HG02678 (cell line): ENCODE measurements around the gene TUBD1.
"Not testable (repeated sequence)": the region's sequence is repeated elsewhere in the genome, so short reads cannot be mapped to it uniquely, and the experiment has no call there.

Experiments
- ATAC-seq: cut with Tn5 transposase; IDR thresholded peaks from one replicate; pipeline ENCODE4 v1.9.1; 2021; ENCODE audit warnings: mild to moderate bottlenecking, moderate library complexity; ENCODE audit not compliant: unreplicated experiment

TUBD1 gene

DNA sequence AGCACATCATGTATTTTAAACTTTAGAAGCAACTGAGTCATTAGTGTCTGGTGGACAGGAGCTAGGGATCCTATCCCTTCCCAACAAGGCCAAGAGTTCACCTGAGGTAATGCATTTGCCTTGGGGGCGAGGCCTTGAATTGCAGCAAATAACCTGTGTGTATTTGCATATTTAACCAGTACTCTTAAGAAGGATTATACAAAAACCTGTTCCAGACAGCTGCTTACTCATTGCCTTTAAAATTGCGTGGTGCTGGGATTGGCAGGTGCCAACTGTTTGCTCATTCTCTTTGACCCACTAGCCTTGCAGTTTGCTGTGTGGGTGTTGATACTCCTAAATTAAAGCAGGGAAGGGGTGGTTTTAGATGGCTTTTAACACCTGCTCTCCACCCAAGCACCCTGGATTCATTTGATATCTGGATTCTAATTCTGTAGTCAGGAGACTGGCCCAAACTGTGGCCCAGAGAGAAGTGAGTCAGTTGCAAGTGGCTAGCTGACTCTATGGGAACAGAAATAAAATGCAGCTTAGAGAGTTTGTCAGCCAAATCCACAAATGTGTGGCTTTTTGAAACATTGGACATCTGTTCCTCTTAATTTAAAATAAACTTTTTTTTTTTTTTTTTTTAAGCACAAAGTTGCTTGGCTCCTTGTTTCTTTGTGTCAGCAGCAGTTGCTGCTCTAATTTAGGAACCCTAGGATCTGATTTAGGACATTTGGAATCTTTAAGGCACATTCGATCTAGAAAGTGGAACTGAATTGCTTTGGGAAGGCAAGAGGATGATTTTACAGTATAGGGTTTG lies 46.9 kb downstream of the TUBD1 start:
- ATAC-seq: peak; percentile 17

DNA sequence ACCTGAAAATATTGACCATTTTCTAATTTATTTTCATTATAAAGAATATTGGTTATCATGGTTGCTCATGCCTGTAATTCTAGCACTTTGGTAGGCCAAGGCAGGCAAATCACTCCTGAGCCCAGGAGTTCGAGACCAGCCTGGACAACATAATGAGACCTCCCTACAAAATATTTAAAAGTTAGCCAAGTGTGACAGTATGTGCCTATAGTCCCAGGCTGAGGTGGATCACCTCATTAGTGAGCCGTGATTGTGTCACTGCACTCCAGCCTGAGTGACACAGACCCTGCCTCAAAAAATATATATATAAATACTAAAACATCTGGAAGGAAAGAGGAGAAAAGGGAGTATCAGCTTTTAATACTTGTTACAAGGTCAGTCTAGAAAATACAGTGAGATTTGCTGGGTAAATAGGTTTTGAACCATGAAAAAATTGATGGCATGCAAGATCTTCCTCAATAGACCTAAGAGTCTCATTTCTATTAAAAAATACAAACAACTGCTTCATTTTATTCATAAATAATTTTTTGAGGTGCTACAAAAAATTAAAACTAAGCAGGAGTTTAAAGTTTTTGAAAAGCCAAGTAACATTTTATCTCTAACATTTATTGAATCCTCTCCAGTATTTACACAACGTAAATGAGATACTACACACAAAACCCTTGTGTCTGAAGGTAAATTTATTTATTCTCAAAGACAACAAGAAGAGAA lies 47.7 kb downstream of the TUBD1 start:
- no peak for ATAC-seq

DNA sequence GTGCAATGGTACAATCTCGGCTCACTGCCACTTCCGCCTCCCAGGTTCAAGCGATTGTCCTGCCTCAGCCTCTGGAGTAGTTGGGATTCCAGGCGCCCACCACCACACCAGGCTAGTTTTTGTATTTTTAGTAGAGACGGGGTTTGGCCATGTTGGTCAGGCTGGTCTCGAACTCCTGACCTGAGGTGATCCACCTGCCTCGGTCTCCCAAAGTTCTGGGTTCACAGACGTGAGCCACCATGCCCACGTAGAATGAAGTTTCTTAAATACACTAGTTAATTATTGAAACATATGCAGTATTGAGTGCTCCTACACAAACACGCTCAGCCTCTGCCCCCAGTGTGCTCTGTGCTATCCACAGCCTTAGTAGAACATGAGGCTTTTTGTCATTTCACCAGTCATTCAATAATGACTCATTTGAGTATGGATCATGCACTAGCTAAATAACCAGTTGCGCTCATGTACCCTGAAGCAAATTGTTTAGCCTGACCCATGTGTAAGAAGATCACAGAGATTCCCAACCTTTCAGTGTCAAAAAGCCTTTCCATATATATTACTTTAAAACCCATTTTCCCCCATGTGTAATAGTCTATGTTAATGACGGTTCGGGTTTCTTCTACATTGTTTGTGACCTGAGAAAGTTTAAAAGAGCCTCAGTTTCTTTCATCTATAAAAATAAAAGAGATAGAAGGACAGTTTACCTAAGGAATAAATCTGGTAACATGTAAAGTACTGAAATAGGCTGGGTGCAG lies 49.7 kb downstream of the TUBD1 start:
- ATAC-seq: peak; percentile 34

DNA sequence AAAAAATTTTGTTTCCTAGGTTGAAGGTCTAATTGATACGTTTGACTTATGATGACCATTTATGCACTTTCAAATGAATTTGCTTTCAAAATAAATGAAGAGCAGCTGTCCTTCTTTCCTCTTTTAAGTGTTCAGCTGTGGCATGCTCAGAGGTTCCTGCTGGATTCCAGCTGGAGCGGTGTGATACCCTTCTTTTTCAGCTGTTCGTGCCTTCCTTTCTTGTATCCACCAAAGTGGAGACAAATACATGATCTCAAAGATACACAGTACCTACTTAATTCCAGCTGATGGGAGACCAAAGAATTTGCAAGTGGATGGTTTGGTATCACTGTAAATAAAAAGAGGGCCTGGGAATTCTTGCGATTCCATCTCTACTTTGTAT lies 50.9 kb downstream of the TUBD1 start:
- not testable (repeated sequence) for ATAC-seq

DNA sequence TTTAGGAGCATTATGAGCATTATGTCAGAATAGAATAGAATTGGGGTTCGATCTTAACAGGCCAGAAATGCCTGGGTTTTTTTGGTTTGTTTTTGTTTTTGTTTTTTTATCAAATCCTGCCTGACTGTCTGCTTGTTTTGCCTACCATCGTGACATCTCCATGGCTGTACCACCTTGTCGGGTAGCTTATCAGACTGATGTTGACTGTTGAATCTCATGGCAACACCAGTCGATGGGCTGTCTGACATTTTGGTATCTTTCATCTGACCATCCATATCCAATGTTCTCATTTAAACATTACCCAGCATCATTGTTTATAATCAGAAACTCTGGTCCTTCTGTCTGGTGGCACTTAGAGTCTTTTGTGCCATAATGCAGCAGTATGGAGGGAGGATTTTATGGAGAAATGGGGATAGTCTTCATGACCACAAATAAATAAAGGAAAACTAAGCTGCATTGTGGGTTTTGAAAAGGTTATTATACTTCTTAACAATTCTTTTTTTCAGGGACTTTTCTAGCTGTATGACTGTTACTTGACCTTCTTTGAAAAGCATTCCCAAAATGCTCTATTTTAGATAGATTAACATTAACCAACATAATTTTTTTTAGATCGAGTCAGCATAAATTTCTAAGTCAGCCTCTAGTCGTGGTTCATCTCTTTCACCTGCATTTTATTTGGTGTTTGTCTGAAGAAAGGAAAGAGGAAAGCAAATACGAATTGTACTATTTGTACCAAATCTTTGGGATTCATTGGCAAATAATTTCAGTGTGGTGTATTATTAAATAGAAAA lies 51.5 kb downstream of the TUBD1 start:
- not testable (repeated sequence) for ATAC-seq

DNA sequence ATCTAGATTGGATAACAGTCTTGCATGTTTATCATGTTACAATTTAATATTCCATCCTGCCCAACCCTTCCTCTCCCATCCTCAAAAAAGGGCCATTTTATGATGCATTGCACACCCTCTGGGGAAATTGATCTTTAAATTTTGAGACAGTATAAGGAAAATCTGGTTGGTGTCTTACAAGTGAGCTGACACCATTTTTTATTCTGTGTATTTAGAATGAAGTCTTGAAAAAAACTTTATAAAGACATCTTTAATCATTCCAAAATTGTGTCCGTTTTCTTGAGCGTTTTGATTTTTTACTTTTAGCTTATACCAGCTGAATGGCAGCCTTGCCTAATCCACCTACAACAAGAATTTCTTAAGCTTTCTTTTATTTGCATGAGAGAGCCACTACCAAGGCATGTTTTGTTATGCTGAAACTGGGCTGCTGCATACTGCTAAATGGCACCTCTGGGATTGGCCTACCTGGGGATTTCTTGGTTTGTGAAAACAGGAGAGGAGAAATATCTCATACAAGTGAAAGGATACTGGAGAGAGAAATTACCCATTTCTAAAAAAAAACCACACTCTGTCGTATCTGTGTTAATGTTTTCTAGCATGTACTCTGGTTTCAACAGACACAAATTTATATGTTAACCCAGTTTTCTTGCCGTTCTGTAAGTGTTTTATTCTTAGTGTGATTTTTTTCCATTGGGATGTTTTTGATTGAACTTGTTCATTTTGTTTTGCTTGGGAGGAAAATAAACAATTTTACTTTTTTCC lies 52.2 kb downstream of the TUBD1 start:
- no peak for ATAC-seq

DNA sequence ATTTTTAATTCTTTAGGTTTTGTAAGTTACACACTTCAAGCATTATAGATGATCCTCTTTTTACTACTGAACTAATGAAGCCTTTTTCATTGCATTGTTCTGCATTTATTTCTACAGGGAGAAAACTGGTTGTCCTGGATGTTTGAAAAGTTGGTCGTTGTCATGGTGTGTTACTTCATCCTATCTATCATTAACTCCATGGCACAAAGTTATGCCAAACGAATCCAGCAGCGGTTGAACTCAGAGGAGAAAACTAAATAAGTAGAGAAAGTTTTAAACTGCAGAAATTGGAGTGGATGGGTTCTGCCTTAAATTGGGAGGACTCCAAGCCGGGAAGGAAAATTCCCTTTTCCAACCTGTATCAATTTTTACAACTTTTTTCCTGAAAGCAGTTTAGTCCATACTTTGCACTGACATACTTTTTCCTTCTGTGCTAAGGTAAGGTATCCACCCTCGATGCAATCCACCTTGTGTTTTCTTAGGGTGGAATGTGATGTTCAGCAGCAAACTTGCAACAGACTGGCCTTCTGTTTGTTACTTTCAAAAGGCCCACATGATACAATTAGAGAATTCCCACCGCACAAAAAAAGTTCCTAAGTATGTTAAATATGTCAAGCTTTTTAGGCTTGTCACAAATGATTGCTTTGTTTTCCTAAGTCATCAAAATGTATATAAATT lies 53.0 kb downstream of the TUBD1 start:
- no peak for ATAC-seq

DNA sequence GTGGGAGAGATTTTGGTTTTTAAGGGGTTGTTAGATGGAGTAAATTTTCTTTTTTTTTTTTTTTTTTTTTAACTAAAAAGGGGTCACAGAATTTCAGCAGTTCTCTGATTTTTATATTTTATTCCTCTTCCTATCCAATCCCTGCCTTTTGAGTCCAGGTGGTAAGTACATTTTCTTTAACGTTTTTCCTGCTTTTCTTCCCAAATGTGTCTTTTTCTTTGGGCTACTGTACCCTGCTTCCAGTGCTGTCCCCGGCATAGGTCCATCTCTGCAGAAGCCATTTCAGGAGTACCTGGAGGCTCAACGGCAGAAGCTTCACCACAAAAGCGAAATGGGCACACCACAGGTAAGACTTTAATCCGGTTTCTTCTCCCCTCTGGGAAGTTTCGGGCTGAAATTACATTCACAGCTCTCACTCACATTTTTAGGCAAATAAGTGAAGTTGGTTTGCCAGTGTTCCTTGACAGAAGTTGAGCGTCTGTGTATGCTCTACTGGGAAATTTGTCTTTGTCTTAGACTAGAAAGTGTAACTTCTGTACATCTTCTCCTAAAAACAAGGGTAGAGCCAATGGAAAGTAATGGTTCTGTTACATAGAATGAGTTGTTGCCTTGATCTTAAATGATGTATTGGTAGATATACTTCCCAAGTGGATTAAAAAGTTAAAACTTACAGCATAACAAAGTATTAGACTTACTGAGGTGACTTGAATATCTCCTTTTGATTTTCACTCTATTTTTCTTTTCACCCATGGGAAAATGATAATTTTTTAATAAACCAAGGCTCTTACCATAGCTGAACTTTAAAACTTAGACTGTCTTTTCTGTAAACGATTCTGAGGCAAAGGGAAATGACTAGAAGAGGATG lies 54.5 kb downstream of the TUBD1 start:
- no peak for ATAC-seq

DNA sequence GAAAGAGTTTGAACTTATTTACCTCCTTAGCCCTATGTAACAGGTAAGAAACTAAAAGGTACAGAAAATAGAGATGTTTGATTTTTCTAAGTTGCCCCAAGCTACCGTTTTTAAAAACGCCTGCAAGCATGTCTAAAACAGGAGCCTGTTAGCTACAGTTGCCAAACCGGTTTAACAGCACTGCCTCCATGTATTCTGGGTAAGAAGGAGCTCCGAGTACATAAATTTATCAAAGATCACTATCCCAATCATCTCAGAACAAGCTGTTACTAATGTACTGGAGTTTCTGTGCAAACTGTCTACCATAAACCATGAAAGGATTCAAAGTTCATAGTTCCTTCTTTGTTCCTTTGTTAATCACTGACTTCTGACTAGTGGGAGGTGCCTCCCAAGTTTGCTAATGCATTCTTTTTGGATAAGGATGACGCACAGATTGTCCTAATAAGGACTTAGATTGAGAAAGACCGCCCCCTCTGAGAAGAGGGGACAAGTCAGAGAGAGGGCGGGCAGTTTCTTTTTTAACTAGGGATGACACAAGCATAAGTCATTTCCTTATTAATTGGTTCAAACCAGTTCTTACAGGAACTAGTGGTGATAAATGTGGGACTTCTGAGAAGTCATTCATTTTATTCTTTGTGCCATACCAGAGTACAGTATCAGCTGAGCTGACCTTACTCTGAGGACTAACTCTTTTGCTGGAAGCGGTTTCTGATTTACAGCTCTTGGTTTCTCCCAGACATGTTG lies 55.3 kb downstream of the TUBD1 start:
- ATAC-seq: peak; percentile 80

DNA sequence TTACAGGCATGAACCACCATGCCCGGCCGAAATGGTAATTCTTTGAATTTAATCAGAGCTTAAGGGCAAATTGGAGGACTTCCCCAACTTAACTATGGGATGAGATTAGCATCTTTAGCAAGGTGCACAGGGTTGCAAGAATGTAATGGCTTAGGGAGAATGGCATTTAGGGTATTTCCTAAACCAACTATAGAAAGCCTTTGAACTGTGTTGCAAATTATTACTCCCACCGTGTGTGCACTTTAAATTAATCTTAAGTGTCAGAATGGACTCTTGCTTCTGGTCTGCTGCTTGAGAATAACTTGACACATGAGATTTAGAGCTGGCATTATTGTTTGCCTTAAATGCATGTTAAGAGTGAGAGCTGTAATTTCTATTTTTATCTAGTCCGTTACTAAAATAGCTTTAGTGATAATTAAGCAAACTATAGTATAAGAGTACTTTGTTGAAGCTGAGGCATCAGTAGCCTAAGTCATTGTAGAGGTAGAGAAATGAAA lies 59.8 kb downstream of the TUBD1 start:
- ATAC-seq: no peak

DNA sequence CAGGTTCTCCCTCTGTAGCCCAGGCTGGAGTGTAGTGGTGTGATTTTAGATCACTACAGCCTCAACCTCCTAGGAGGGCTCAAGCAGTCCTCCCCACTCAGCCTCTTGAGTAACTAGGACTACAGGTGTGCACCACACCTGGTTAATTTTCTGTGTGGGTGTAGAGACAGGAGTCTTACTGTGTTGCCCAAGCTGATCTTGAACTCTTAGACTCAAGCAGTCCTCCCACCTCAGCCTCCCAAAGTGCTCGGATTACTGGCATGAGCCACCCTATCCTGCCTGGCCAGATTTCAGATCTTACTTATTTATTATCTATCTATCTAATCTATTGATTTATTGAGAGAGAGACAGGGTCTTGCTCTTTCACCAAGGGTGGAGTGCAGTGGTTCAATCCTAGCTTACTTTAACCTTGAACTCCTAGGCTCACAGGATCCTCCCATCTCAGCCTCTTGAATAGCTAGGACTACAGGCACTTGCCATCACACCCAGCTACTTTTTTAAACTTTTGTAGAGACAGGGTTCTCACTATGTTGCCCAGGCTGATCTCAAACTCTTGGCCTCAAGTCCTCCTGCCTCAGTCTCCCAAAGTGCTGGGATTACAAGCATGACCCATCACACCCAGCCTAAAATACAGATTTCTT lies 61.8 kb downstream of the TUBD1 start:
- no peak for ATAC-seq

DNA sequence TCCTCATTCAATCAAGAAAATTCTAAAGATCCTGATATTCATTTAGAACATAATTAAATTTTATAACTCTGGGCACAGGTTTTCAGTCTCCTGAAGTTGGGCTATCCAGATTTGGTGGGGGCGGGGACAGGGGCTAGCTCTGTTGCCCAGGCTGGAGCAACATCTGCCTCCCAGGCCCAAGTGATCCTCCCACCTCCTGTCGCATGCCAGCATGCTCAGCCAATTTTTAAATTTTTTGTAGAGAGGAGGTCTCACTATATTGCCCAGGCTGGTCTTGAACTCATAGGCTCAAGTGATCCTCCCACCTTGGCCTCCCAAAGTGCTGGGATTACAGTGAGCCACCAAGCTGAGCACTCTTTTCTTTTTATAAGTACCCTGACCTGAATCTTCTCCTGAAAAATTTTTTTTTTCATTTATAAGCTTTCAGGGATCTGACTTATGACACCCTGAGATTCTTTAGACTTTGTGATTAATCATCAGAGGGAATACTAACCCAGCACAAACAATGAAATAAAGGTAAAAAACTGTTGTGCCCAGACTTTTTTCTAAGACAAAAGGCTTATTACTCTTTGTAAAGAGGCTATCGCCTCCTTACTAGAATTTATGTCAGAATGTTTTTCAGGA lies 62.6 kb downstream of the TUBD1 start:
- no peak for ATAC-seq

DNA sequence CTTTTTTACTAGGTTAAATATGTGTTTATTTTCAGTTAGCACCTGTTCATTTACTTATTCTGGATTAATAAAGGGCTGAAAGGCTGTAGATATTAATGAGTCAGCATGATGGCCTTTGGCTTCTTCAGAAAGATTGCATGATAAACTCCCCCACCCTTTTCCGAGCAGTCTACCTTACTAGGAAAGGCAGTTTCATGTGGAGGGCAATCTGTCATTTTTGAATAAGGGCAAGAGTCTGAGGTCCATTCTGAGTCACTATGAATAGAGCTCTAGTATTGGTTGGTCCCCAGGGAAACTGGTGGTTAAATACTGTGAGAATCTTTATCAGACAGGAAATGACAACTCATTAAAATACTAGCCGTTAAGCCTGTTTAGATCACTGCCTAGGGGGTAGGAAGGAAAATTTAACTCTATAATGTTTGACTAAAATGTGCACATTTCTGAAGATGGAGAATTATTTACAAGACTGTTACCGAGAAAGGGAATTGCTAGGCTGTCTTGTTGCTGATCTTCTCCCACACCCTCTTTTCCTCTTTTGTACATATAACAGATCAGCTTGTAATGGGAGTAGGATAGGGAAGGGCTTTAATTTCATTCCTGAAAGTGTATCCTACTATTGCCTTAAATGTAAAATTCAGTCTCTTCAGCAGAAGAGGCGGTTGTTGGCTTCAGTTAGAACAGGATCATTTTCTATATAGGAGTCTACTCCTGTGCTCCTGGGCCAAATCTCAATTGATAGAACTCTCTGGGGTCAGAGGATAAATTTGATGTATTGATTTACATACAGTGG lies 63.3 kb downstream of the TUBD1 start:
- ATAC-seq: peak; percentile 73

DNA sequence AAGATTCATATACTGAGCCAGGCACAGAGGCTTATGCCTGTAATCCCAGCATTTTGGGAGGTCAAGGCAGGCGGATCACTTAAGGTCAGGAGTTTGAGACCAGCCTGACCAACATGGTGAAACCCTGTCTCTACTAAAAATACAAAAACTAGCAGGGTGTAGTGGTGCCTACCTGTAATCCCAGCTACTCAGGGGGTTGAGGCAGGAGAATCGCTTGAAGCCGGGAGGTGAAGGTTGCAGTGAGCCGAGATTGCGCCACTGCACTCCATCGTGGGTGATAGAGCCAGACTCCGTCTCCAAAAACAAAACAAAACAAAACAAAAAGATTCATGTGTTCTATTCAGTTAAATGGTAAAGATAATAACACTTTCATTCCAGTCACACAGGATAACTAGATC lies 63.9 kb downstream of the TUBD1 start:
- ATAC-seq: not testable (repeated sequence)

DNA sequence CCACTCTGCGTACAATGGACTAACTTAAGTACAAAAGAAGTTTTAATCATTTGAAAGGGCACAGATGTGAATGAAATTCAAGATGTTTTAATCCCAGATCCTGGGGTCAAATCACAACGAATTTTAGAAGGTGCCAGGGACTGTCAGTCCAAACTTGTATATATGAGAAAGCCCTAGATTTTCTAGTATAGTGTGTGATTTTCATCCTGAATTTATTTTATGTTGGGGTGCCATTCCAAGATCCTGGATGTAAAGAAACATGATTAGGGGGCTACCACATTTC lies 64.3 kb downstream of the TUBD1 start:
- ATAC-seq: no peak

DNA sequence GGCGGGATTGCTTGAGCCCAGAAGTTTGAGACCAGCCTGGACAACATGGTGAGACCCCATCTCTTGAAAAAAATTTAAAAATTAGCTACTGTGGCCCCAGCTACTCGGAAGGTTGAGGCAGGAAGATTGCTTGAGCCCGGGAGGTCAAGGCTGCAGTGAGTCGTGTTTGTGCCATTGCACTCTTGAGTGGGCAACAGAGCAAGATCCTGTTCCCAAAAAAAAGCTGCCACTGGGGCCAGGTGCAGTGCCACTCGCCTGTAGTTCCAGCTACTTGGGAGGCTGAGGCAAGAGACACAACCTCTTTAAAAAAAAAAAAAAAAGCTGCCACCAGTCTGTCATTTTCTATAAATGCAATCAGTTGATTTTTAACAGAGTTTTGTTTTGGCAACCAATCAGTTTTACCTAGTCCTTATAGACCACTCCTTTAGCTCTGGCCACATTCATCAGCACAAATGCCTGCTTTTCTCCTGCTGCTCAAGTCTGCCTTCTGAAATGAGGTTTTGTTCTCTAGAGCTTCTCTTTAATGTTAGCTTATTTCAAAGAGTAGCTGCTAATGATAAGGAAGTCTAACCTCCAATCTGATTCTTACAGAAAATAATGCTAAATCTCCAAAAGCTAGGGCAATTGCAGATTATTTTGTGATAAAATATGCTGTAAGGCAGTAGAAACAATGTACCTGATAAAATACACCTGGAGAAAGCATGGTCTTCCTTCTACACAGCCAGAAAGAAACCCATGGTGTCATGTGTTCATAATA lies 64.8 kb downstream of the TUBD1 start:
- peak; percentile 30 for ATAC-seq
